ENCODE data around the gene HCN2.

The HCN2 gene

GRCh38 chr19:641702-642101 is 52.0 kb downstream of the HCN2 start:
- H3K4me1 ChIP-seq (ENCODE audit: insufficient read depth, low read length), result peaks cover 6% of the 10 kb centered on the region
- no peak overlapping the region for H3K9ac ChIP-seq (ENCODE audit: low read length)
- no peaks in the 10 kb centered on the region for H3K9me3 ChIP-seq (ENCODE audit: low read length)
- H3K4me3 ChIP-seq (ENCODE audit: low read depth in 1 of 2, low read length in 2 of 2), result no peak overlapping the region
- H3K27me3 ChIP-seq (ENCODE audit: control insufficient read depth in 1 of 2, insufficient read depth in 2 of 2, low read length in 2 of 2), result no peaks in the 10 kb centered on the region
- H3K36me3 ChIP-seq (ENCODE audit: insufficient read depth, low read length), result no peaks in the 10 kb centered on the region
- H3K27ac ChIP-seq (ENCODE audit: low read depth, low read length), result no peak overlapping the region

DNA sequence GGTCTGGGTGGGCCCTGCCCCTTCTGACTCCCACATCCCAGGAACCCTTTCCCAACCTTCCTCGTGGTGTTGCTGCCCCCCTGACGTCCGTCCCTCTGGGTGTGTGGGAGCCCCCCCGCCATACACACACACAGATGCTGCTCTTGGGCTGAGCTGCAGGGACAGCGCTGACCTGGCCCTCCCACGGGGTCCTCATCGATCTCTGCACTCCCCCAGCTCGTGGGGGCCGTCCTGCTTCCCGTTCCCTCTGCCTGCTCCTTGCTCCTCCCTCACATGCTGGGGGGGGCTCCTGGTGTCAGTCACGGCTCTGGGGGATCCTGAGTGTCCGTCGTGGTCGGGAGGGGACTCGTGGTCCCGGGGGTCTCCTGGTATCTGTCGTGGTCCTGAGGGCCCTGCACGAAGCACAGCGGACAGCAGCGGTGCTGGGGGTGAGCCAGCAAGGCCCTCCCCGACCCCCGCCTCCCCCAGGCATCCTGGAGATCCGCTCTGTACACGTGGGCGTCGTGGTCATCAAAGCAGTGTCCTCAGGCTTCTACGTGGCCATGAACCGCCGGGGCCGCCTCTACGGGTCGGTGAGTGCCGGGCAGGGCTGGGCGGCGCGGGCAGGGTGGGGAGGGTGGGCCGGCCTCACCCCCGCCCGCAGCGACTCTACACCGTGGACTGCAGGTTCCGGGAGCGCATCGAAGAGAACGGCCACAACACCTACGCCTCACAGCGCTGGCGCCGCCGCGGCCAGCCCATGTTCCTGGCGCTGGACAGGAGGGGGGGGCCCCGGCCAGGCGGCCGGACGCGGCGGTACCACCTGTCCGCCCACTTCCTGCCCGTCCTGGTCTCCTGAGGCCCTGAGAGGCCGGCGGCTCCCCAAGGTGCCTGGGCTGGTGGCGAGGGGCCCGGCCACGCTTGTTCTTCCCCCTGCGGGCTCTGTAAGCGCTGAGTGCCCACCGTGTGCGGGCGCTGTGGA is 53.4 kb downstream of the HCN2 start:
- H3K27me3 ChIP-seq (ENCODE audit: control insufficient read depth in 1 of 2, insufficient read depth in 2 of 2, low read length in 2 of 2), result no peaks in the 10 kb centered on the region
- H3K4me3 ChIP-seq (ENCODE audit: low read depth in 1 of 2, low read length in 2 of 2), result no peak overlapping the region

DNA sequence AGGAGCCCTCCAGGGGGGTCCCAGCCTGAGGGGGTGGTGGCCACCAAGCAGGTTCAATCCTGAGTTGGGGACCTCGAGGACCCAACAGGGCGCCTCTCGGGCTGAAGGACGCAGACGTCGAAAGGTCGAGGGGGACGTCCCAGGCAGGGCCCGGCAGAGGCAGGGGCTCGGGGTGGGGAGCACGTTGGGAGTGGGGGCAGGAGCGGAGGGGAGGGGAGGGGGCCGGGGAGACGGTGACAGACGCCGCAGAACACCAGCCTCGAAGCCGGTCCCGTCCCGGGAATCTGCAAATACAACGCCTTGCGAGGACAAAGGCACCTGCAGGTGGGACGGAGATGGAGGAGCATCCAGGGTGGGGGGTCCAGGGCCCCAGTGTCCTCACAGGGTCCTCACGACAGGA is 54.1 kb downstream of the HCN2 start:
- no peak overlapping the region for H3K27ac ChIP-seq (ENCODE audit: low read depth, low read length)
- no peaks in the 10 kb centered on the region for H3K27me3 ChIP-seq (ENCODE audit: control insufficient read depth in 1 of 2, insufficient read depth in 2 of 2, low read length in 2 of 2)
- H3K4me1 ChIP-seq (ENCODE audit: insufficient read depth, low read length), result peaks cover 6% of the 10 kb centered on the region
- no peaks in the 10 kb centered on the region for H3K9me3 ChIP-seq (ENCODE audit: low read length)
- no peak overlapping the region for H3K4me3 ChIP-seq (ENCODE audit: low read depth in 1 of 2, low read length in 2 of 2)
- no peak overlapping the region for H3K9ac ChIP-seq (ENCODE audit: low read length)
- H3K36me3 ChIP-seq (ENCODE audit: insufficient read depth, low read length), result no peaks in the 10 kb centered on the region

More for the DNA sequence above, 53.4 kb downstream of the HCN2 start:
- no peaks in the 10 kb centered on the region for H3K36me3 ChIP-seq (ENCODE audit: insufficient read depth, low read length)
- H3K4me1 ChIP-seq (ENCODE audit: insufficient read depth, low read length), result peaks cover 6% of the 10 kb centered on the region
- H3K27ac ChIP-seq (ENCODE audit: low read depth, low read length), result no peak overlapping the region
- no peak overlapping the region for H3K9ac ChIP-seq (ENCODE audit: low read length)
- no peaks in the 10 kb centered on the region for H3K9me3 ChIP-seq (ENCODE audit: low read length)

GRCh38 chr19:644363-644762 is 54.7 kb downstream of the HCN2 start:
- no peaks in the 10 kb centered on the region for H3K36me3 ChIP-seq (ENCODE audit: insufficient read depth, low read length)
- H3K9me3 ChIP-seq (ENCODE audit: low read length), result no peaks in the 10 kb centered on the region
- H3K4me1 ChIP-seq (ENCODE audit: insufficient read depth, low read length), result no peaks in the 10 kb centered on the region
- no peaks in the 10 kb centered on the region for H3K27me3 ChIP-seq (ENCODE audit: control insufficient read depth in 1 of 2, insufficient read depth in 2 of 2, low read length in 2 of 2)
- no peak overlapping the region for H3K27ac ChIP-seq (ENCODE audit: low read depth, low read length)
- H3K9ac ChIP-seq (ENCODE audit: low read length), result no peak overlapping the region
- H3K4me3 ChIP-seq (ENCODE audit: low read depth in 1 of 2, low read length in 2 of 2), result no peak overlapping the region

GRCh38 chr19:644789-645188 is 55.1 kb downstream of the HCN2 start:
- Histone ChIP-seq H3K9ac (ENCODE audit: low read length) (no peak overlapping the region), H3K27ac (ENCODE audit: low read depth, low read length) (no peak overlapping the region), H3K4me3 (ENCODE audit: low read depth in 1 of 2, low read length in 2 of 2) (no peak overlapping the region), H3K4me1 (ENCODE audit: insufficient read depth, low read length) (no peaks in the 10 kb centered on the region), H3K9me3 (ENCODE audit: low read length) (no peaks in the 10 kb centered on the region), H3K36me3 (ENCODE audit: insufficient read depth, low read length) (no peaks in the 10 kb centered on the region), H3K27me3 (ENCODE audit: control insufficient read depth in 1 of 2, insufficient read depth in 2 of 2, low read length in 2 of 2) (no peaks in the 10 kb centered on the region)

- no peak overlapping the region for H3K4me3 ChIP-seq (ENCODE audit: low read depth in 1 of 2, low read length in 2 of 2)
- no peaks in the 10 kb centered on the region for H3K36me3 ChIP-seq (ENCODE audit: insufficient read depth, low read length)
- H3K27ac ChIP-seq (ENCODE audit: low read depth, low read length), result no peak overlapping the region
- H3K27me3 ChIP-seq (ENCODE audit: control insufficient read depth in 1 of 2, insufficient read depth in 2 of 2, low read length in 2 of 2), result no peaks in the 10 kb centered on the region
- no peaks in the 10 kb centered on the region for H3K9me3 ChIP-seq (ENCODE audit: low read length)
- H3K9ac ChIP-seq (ENCODE audit: low read length), result no peak overlapping the region
- H3K4me1 ChIP-seq (ENCODE audit: insufficient read depth, low read length), result no peaks in the 10 kb centered on the region
Measured at GRCh38 chr19:645912-646778, 56.5 kb downstream of the HCN2 start.

DNA sequence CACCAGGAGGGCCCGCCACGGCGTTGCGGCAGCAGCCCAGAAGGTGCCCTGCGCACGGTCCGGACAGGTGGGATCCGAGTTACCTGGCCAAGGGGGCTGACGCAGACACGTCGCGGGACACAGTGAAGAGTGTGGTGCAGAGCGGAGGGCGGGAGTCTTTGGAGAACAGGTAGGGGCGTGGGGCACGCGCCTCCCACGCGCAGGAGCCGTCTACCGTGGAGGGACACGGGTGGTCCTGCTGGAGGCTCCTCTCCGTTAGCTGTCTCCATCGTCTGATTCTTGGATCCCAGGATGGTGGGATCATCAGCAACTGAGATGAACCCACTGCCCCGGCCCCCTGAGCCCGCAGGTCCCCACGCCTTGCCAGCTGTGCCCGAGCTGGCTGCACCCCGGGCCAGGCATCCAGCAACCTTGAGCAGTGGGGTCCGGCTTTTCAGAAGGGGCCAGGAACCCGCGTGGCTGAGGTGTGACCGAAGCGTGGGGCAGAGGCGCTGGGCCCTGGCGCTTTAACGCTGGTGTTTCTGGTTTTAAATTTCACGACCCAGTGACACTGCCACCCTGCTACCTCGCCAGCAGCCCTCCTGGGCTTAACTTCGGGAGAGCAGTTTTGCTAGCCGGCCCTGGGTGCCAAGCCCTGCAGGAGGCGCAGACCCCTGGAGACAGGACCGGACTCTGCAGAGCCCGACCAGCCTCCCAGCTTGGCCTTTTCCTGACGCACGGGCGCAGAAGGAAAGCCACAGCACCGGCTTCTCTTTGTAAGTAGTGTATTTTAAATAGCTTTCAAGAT is 57.3 kb downstream of the HCN2 start:
- H3K4me3 ChIP-seq (ENCODE audit: low read depth in 1 of 2, low read length in 2 of 2), result no peak overlapping the region
- H3K9me3 ChIP-seq (ENCODE audit: low read length), result no peaks in the 10 kb centered on the region
- H3K27ac ChIP-seq (ENCODE audit: low read depth, low read length), result no peak overlapping the region
- no peaks in the 10 kb centered on the region for H3K36me3 ChIP-seq (ENCODE audit: insufficient read depth, low read length)
- H3K4me1 ChIP-seq (ENCODE audit: insufficient read depth, low read length), result no peaks in the 10 kb centered on the region
- H3K9ac ChIP-seq (ENCODE audit: low read length), result no peak overlapping the region
- no peaks in the 10 kb centered on the region for H3K27me3 ChIP-seq (ENCODE audit: control insufficient read depth in 1 of 2, insufficient read depth in 2 of 2, low read length in 2 of 2)

DNA sequence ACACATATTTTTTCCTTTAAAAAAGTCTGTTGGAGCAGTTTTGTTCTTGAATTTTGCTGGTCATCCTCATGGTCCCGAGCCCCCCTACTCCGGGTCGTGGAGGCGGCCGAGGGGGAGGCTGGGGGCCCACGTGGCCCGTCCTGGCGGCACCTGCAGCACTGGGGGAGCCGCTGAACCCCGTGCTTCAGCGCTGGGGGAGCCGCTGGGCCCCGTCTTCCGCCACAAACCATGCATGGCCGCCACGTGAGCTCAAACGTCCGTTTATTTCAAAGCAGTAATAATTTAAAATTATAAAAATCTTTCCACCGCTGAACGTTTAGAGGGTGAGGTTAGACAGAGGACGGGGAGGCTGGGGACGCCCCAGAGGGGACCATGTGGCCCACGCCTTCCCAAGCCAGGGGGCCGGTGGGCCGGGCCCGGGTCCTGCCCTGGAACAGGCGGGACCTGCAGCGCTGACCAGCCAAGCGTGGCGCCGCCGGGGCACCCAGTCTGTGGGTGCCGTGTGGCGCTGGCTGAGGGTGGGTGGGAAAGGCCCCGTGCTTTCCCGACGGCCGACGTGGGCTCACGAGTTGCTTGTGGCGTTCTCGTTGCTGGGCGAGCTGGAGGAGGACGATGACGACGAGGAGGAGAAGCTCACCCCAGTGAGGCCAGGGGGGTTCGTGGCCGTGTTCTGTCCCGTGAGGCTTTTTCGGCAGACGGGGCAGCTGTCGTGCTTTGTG is 58.0 kb downstream of the HCN2 start:
- Histone ChIP-seq H3K9ac (ENCODE audit: low read length) (no peak overlapping the region), H3K4me3 (ENCODE audit: low read depth in 1 of 2, low read length in 2 of 2) (no peak overlapping the region), H3K27ac (ENCODE audit: low read depth, low read length) (no peak overlapping the region), H3K9me3 (ENCODE audit: low read length) (no peaks in the 10 kb centered on the region), H3K27me3 (ENCODE audit: control insufficient read depth in 1 of 2, insufficient read depth in 2 of 2, low read length in 2 of 2) (no peaks in the 10 kb centered on the region), H3K4me1 (ENCODE audit: insufficient read depth, low read length) (no peaks in the 10 kb centered on the region), H3K36me3 (ENCODE audit: insufficient read depth, low read length) (peaks cover 5% of the 10 kb centered on the region)

DNA sequence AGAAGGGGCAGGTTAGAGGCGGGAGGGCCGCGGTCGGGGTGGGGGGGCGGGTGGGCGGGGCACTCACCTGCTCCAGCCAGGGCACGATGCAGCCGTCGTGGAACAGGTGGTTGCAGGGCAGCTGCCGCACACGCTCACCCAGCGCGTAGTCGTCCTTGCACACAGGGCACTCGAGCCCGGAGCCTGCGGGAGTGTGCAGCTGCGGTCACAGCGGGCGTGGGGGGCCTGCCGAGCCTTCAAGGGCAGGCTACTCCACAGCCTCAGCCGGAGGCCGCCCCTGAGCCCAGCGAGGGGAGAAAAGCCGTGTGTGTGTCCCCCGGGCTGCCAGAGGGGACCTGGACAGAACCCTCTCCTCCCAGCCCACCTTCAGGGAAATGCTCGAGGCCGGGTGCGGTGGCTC is 58.6 kb downstream of the HCN2 start:
- Histone ChIP-seq H3K27ac (ENCODE audit: low read depth, low read length) (no peak overlapping the region), H3K36me3 (ENCODE audit: insufficient read depth, low read length) (peaks cover 10% of the 10 kb centered on the region), H3K27me3 (ENCODE audit: control insufficient read depth in 1 of 2, insufficient read depth in 2 of 2, low read length in 2 of 2) (no peaks in the 10 kb centered on the region), H3K4me3 (ENCODE audit: low read depth in 1 of 2, low read length in 2 of 2) (no peak overlapping the region), H3K4me1 (ENCODE audit: insufficient read depth, low read length) (no peaks in the 10 kb centered on the region), H3K9me3 (ENCODE audit: low read length) (no peaks in the 10 kb centered on the region), H3K9ac (ENCODE audit: low read length) (no peak overlapping the region)

DNA sequence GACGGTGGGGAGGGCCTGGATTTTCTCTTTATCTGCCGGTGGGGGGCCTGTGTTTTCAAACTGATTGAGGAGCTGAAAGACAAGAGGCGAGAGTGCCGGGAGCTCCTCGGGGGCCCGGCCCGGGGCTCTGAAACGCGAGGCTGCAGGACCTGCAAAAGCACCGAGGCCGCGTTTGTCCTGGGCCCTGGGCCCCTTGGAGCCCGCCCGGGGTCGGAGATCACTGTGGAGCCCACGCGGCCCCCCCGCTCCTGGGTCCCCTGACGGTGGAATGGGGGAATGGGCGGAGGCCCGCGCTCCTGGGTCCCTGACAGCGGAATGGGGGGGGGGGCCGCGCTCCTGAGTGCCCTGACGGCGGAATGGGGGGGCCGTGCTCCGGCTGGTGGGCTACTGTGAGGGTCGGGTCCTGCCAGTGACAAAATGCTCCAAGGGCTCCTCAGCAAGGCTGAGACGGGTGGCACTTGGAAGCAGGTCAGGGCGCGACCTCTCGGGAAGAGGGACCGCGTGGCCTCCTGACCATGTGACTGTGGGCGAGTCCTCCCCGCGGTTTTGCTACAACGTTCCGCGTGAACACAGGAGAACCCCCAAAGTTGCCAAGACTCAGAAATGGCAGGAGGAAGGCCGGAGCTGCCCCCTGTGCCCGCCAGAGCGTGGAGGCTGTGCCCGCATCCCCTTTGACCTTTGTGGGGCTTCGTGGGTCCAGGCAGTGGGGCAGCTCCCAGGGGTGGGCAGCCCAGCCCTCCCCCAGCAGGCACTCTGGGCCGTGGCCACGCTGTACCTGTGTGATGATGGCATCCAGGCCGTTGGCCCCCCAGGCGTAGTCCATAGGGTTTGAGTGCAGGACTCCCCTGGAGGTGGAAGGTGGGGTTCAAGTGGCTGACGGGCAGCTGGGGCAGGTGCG is 59.5 kb downstream of the HCN2 start:
- H3K27ac ChIP-seq (ENCODE audit: low read depth, low read length), result no peak overlapping the region
- H3K9me3 ChIP-seq (ENCODE audit: low read length), result no peaks in the 10 kb centered on the region
- H3K4me1 ChIP-seq (ENCODE audit: insufficient read depth, low read length), result no peaks in the 10 kb centered on the region
- H3K36me3 ChIP-seq (ENCODE audit: insufficient read depth, low read length), result peaks cover 17% of the 10 kb centered on the region
- H3K27me3 ChIP-seq (ENCODE audit: control insufficient read depth in 1 of 2, insufficient read depth in 2 of 2, low read length in 2 of 2), result no peaks in the 10 kb centered on the region
- no peak overlapping the region for H3K4me3 ChIP-seq (ENCODE audit: low read depth in 1 of 2, low read length in 2 of 2)
- no peak overlapping the region for H3K9ac ChIP-seq (ENCODE audit: low read length)
